ENCODE results near the gene ELOVL3. TPM values are rescaled to one million over a fixed set of nuclear protein-coding genes. Genes with fewer than 3 reads are reported as not detected.
A peak's percentile ranks its signal among the peaks of the same experiment; 100 is the strongest.

The ELOVL3 gene
- total RNA-seq, 1 experiment from 2014 or later: not detected

DNA sequence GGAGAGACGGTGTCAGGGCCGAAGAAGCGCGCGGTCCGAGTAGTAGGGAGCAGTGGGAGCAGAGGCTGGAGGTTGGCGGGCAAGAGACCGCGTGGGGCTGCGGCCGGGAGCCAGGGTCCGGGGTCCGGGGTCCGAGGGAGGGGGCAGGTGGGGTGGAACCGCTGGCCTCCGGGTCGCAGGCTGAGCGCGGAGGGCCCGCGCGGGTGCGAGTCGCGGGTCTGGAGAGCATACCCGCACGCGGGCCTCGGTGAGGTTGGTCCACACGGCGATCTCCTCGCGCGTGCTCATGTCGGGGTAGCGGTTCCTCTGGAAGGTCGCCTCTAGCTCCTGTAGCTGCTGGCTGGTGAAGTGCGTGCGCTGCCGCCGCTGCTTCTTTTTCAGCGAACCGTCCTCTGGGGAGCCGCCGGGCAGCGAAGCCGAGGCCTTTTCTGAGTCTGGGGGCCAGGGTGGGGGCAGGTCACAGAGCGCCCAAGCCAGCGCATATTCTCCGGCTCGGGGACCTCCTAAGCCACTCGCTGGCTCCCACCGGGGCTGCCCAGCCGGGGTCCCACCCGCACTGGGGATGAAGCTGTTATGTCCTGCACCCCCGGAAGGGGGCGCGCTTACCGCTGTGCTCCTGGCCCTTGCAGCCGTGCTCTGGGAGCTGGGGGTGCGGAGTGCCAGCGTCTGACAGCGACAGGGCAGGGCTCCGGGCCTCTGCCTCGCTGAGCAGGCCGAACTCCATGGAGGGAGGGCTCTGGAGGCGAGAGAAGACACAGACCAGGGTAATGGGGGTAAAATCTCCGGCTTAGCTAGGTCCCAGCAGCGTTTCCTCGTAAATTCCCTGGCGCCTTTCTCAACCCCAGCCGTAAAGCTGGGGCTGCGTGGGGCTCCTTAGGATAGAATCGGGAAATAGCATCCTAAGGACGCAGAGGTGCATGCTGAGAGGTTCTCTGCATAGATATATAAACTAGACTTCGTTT, 5.5 kb downstream of the ELOVL3 start:
- H2AFZ ChIP-seq (ENCODE audit: low read length): no peak overlapping the region
- H3K4me2 ChIP-seq (ENCODE audit: low read depth, low read length, poor library complexity, severe bottlenecking): no peak overlapping the region
- no peaks in the 10 kb centered on the region for H3K9me2 ChIP-seq (replicated peaks; ENCODE audit: insufficient read depth, low read length)
- H3K36me3 ChIP-seq (ENCODE audit: insufficient read depth, low read length): no peaks in the 10 kb centered on the region
- H3K4me1 ChIP-seq (ENCODE audit: low read length): peaks cover 5% of the 10 kb centered on the region
- DNase-seq: peak; percentile 77
- no peaks in the 10 kb centered on the region for H4K20me1 ChIP-seq (ENCODE audit: insufficient read depth, low read depth, low read length)
- no peaks in the 10 kb centered on the region for H3K9me3 ChIP-seq (ENCODE audit: low read length)
- no peak overlapping the region for H3K9ac ChIP-seq (ENCODE audit: low read length)
- no peak overlapping the region for H3K27ac ChIP-seq (ENCODE audit: low read length)
- H3K79me2 ChIP-seq (ENCODE audit: low read length): no peaks in the 10 kb centered on the region
- H3K4me3 ChIP-seq (ENCODE audit: low read length): no peak overlapping the region
- H3K27me3 ChIP-seq (ENCODE audit: low read length): no peaks in the 10 kb centered on the region

DNA sequence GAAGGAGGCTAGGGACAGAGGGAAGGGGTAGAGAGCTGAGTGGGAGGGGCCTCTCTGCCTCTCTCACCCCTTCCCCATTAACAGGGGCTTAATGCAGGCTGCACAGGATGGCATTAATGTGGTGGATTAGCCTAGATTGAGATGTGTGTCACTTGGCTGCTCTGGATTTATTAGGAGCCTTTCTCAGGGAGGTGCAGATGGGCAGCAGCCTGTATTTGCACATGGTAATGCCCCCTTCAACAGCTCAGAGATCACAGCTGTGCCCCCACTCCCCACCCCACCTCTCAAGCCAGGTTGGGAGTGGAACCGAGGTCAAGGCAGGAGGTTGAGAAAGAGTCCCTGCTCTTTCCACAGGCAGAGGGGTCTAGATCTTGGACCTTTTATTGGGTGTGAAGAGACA, 7.9 kb downstream of the ELOVL3 start:
- Histone ChIP-seq H3K27ac (ENCODE audit: low read length) (no peak overlapping the region), H3K9ac (ENCODE audit: low read length) (no peak overlapping the region)

DNA sequence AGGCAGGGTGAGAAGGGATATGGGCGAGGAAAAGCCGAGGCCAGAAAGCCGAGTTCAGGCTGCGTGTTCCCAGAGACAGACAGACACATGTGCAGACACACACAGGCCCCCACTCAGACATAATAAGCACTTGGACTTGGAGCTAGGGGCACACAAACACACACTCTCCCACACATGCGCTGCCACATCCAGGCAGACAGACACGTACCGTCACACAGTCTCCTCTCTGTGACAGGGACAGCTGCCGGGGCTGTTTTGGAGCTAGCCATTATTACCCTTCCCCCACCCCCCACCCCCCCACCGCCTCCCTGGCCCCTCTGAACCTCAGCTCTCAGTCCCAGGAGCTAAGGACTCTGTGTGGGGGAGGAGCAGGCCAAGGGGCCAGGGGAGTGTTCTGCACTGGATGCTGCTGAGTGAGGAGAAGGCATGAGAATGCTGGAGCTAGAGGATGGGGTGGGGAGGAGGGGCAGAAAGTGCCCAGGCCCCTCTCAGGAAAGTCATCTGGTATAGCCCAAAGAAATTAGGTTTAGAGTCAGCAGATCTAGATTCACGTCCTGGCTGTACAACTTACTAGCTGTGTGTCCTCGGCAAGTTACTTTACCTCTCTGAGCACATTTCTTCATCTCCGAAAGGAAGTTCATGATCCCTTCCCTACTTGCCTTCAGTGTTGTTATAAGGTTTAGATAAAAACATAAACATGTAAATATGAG, 8.9 kb downstream of the ELOVL3 start:
- H3K36me3 ChIP-seq (ENCODE audit: insufficient read depth, low read length): no peaks in the 10 kb centered on the region
- H2AFZ ChIP-seq (ENCODE audit: low read length): no peak overlapping the region
- H4K20me1 ChIP-seq (ENCODE audit: insufficient read depth, low read depth, low read length): no peaks in the 10 kb centered on the region
- no peak overlapping the region for H3K9ac ChIP-seq (ENCODE audit: low read length)
- no peaks in the 10 kb centered on the region for H3K79me2 ChIP-seq (ENCODE audit: low read length)
- no peak overlapping the region for H3K27ac ChIP-seq (ENCODE audit: low read length)
- no peaks in the 10 kb centered on the region for H3K9me2 ChIP-seq (replicated peaks; ENCODE audit: insufficient read depth, low read length)
- H3K27me3 ChIP-seq (ENCODE audit: low read length): no peaks in the 10 kb centered on the region
- no peak overlapping the region for H3K4me2 ChIP-seq (ENCODE audit: low read depth, low read length, poor library complexity, severe bottlenecking)
- DNase-seq: no peak
- no peak overlapping the region for H3K4me3 ChIP-seq (ENCODE audit: low read length)
- H3K9me3 ChIP-seq (ENCODE audit: low read length): no peaks in the 10 kb centered on the region
- H3K4me1 ChIP-seq (ENCODE audit: low read length): peaks cover 3% of the 10 kb centered on the region; the same call in 1 of the 2 replicates

More for the DNA sequence above, 7.9 kb downstream of the ELOVL3 start:
- Histone ChIP-seq H3K27me3 (ENCODE audit: low read length) (no peaks in the 10 kb centered on the region), H3K9me3 (ENCODE audit: low read length) (no peaks in the 10 kb centered on the region), H2AFZ (ENCODE audit: low read length) (no peak overlapping the region), H3K4me2 (ENCODE audit: low read depth, low read length, poor library complexity, severe bottlenecking) (no peak overlapping the region), H3K9me2 (replicated peaks; ENCODE audit: insufficient read depth, low read length) (no peaks in the 10 kb centered on the region), H3K4me1 (ENCODE audit: low read length) (peaks cover 5% of the 10 kb centered on the region), H3K79me2 (ENCODE audit: low read length) (no peaks in the 10 kb centered on the region), H4K20me1 (ENCODE audit: insufficient read depth, low read depth, low read length) (no peaks in the 10 kb centered on the region), H3K36me3 (ENCODE audit: insufficient read depth, low read length) (no peaks in the 10 kb centered on the region), H3K4me3 (ENCODE audit: low read length) (no peak overlapping the region)
- DNase-seq: no peak

DNA sequence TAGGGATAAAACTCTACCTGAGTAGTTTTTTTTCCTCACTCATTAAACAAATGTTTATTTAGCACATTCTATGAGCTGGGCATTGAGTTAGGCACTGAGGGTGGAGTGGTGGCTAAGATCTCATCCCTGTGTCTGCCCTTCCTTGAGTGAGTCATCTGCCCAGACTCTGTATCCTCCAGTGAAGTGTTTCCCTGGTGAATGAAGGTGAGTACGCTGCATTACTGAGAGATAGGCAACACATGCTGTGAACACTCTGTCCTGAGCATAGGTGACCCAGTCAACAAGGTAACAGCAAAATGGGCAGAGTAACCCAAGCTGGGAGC, 9.5 kb downstream of the ELOVL3 start:
- Histone ChIP-seq H3K9me2 (replicated peaks; ENCODE audit: insufficient read depth, low read length) (no peaks in the 10 kb centered on the region), H3K4me1 (ENCODE audit: low read length) (no peaks in the 10 kb centered on the region), H4K20me1 (ENCODE audit: insufficient read depth, low read depth, low read length) (no peaks in the 10 kb centered on the region), H3K27ac (ENCODE audit: low read length) (no peak overlapping the region), H2AFZ (ENCODE audit: low read length) (no peak overlapping the region), H3K79me2 (ENCODE audit: low read length) (no peaks in the 10 kb centered on the region), H3K9ac (ENCODE audit: low read length) (no peak overlapping the region), H3K27me3 (ENCODE audit: low read length) (no peaks in the 10 kb centered on the region), H3K9me3 (ENCODE audit: low read length) (no peaks in the 10 kb centered on the region), H3K36me3 (ENCODE audit: insufficient read depth, low read length) (no peaks in the 10 kb centered on the region), H3K4me2 (ENCODE audit: low read depth, low read length, poor library complexity, severe bottlenecking) (no peak overlapping the region), H3K4me3 (ENCODE audit: low read length) (no peak overlapping the region)
- no peak for DNase-seq

DNA sequence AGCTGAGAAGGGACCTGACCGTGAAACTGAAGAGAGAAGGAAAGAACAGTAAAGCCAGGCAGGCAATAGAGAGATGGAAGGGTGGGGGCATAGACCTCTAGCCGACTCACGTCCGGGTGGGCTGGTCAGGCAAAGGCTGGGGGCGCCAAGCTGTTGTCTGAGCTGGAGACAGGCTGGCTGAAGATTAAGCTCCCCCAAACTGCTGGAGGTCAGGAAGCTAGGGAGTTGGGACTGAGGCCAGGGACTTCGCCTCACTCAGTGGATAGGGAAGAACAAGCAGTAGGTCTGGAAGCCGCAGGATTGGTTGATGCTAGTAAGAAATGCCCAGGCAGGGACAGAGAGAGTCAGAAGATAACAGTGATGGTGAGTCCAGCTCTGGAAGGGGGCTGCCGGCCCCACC, 9.9 kb downstream of the ELOVL3 start:
- H3K9me2 ChIP-seq (replicated peaks; ENCODE audit: insufficient read depth, low read length): no peaks in the 10 kb centered on the region
- H3K9me3 ChIP-seq (ENCODE audit: low read length): no peaks in the 10 kb centered on the region
- H3K9ac ChIP-seq (ENCODE audit: low read length): no peak overlapping the region
- DNase-seq: no peak
- H3K27ac ChIP-seq (ENCODE audit: low read length): no peak overlapping the region
- H3K4me3 ChIP-seq (ENCODE audit: low read length): no peak overlapping the region
- no peak overlapping the region for H3K4me2 ChIP-seq (ENCODE audit: low read depth, low read length, poor library complexity, severe bottlenecking)
- no peaks in the 10 kb centered on the region for H3K4me1 ChIP-seq (ENCODE audit: low read length)
- no peak overlapping the region for H2AFZ ChIP-seq (ENCODE audit: low read length)
- H3K27me3 ChIP-seq (ENCODE audit: low read length): no peaks in the 10 kb centered on the region
- no peaks in the 10 kb centered on the region for H3K36me3 ChIP-seq (ENCODE audit: insufficient read depth, low read length)
- H3K79me2 ChIP-seq (ENCODE audit: low read length): no peaks in the 10 kb centered on the region
- H4K20me1 ChIP-seq (ENCODE audit: insufficient read depth, low read depth, low read length): no peaks in the 10 kb centered on the region

DNA sequence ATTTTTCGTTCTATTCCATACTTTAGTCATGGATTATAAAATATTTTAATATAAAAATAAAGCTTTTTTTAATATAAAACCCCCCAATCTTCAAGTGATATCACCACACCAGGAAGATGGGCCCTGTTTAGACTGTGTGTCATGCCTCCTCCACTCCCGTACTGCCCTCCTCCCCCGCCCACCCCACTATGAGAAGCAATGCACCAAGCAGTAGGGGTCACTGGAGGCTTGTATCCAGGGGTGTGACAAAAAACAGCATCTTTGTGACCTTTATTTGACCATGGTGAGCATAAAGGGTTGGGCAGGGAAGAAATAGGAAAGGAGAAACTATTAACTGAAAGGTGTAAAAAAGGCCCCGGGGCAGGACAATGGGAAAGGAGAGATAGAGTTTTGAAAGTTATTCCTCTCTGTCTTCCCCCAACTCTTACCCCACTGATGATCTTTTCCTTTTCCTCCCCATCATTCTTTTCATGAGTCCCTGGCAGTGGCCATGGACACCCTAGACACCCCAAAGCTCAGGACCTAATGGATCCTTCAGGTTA, 11.7 kb downstream of the ELOVL3 start:
- no peaks in the 10 kb centered on the region for H3K36me3 ChIP-seq (ENCODE audit: insufficient read depth, low read length)
- no peaks in the 10 kb centered on the region for H3K27me3 ChIP-seq (ENCODE audit: low read length)
- no peaks in the 10 kb centered on the region for H3K4me1 ChIP-seq (ENCODE audit: low read length)
- H2AFZ ChIP-seq (ENCODE audit: low read length): no peak overlapping the region
- H3K9me2 ChIP-seq (replicated peaks; ENCODE audit: insufficient read depth, low read length): no peaks in the 10 kb centered on the region
- H3K4me3 ChIP-seq (ENCODE audit: low read length): no peak overlapping the region
- no peaks in the 10 kb centered on the region for H3K9me3 ChIP-seq (ENCODE audit: low read length)
- H3K4me2 ChIP-seq (ENCODE audit: low read depth, low read length, poor library complexity, severe bottlenecking): no peak overlapping the region
- H4K20me1 ChIP-seq (ENCODE audit: insufficient read depth, low read depth, low read length): no peaks in the 10 kb centered on the region
- no peak for DNase-seq
- no peak overlapping the region for H3K27ac ChIP-seq (ENCODE audit: low read length)
- no peak overlapping the region for H3K9ac ChIP-seq (ENCODE audit: low read length)
- H3K79me2 ChIP-seq (ENCODE audit: low read length): no peaks in the 10 kb centered on the region

DNA sequence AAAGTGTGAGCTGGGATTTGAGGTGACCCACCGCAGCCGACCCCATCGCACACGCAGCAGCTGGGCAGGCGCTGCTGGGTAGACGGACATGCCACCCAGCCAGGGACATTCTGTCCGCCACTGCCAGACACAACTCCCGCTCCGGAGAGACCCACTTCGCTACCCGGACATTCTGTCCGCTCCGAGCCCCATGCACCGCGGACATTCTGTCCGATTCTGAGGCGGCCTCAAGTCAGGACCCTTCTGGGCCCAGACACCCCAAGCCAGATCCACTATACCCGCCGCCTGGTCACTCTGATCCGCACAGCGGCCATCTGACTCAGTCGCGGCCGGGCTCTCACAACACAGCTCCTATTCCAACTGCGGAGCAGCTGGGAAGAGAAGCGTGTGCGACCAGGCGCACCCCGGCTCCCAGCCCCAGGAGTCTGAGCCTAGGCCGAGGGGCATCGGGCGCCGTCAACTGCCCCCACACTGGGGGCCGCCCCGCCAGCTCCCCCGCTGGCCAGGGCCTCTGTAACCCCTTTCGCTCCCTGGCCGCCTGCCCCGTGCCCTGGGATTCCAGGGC, 14.4 kb downstream of the ELOVL3 start:
- Histone ChIP-seq H3K9me3 (ENCODE audit: low read length) (no peaks in the 10 kb centered on the region), H3K4me3 (ENCODE audit: low read length) (no peak overlapping the region), H2AFZ (ENCODE audit: low read length) (no peak overlapping the region), H3K27ac (ENCODE audit: low read length) (no peak overlapping the region), H3K4me1 (ENCODE audit: low read length) (peaks cover 8% of the 10 kb centered on the region), H3K27me3 (ENCODE audit: low read length) (no peaks in the 10 kb centered on the region), H4K20me1 (ENCODE audit: insufficient read depth, low read depth, low read length) (no peaks in the 10 kb centered on the region), H3K9ac (ENCODE audit: low read length) (no peak overlapping the region), H3K79me2 (ENCODE audit: low read length) (peaks cover under 1% of the 10 kb centered on the region), H3K9me2 (replicated peaks; ENCODE audit: insufficient read depth, low read length) (no peaks in the 10 kb centered on the region), H3K4me2 (ENCODE audit: low read depth, low read length, poor library complexity, severe bottlenecking) (no peak overlapping the region), H3K36me3 (ENCODE audit: insufficient read depth, low read length) (no peaks in the 10 kb centered on the region)
- DNase-seq: no peak

DNA sequence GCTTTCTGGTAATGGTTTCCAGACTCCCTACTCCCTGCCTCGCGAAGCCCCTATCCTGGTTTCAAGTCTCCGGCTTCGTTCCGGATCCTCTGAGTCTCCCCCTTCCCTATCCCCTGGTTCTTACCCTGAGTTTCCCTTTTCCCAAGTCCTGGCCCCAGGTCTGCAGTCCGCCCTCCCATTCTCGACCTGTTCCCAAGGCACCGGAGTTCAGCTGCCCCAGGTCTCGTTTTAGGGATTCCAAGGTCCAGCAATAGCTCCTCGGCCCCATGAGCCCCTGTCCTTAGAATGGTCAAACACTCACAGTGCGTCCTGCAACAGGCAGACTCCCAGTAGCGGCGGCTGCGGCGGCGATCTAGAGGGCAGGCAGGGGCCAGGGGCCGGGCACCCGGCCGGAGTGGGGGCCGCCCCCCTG, 14.9 kb downstream of the ELOVL3 start:
- no peak for DNase-seq
- Histone ChIP-seq H3K4me1 (ENCODE audit: low read length) (peaks cover 8% of the 10 kb centered on the region), H2AFZ (ENCODE audit: low read length) (no peak overlapping the region), H3K9me3 (ENCODE audit: low read length) (no peaks in the 10 kb centered on the region), H3K27me3 (ENCODE audit: low read length) (no peaks in the 10 kb centered on the region), H3K4me2 (ENCODE audit: low read depth, low read length, poor library complexity, severe bottlenecking) (no peak overlapping the region), H4K20me1 (ENCODE audit: insufficient read depth, low read depth, low read length) (peaks cover under 1% of the 10 kb centered on the region; the same call in 1 of the 2 replicates), H3K9me2 (replicated peaks; ENCODE audit: insufficient read depth, low read length) (no peaks in the 10 kb centered on the region), H3K4me3 (ENCODE audit: low read length) (no peak overlapping the region), H3K79me2 (ENCODE audit: low read length) (peaks cover 6% of the 10 kb centered on the region), H3K27ac (ENCODE audit: low read length) (no peak overlapping the region), H3K9ac (ENCODE audit: low read length) (no peak overlapping the region), H3K36me3 (ENCODE audit: insufficient read depth, low read length) (no peaks in the 10 kb centered on the region)

Data from Karpas-422 (cell line).